GM21515 (cell line): ENCODE results near the gene TUBB4A.

Experiments
- ATAC-seq: cut with Tn5 transposase; IDR thresholded peaks from one replicate; pipeline ENCODE4 v1.9.1; 2021; ENCODE audit not compliant: unreplicated experiment

The TUBB4A gene

DNA sequence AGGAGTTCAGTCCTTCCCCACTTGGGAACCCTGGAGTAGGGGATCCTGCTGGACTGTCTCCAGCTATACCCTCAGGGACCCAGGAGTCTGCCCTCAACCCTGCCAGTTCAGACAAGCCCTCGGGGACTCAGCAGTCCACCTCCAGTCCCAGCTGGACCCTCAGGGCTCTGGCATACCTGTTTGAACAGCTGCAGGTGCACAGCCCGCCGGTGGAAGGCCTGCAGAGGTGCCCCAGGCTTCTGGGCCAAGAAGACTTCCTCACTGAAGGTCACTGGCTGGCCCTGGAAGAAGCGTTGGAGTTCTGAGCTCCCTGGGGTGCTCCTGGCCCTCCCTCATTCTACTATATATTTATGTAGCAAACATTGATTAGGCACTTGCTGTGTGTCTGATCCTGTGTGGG, 29.4 kb downstream of the TUBB4A start:
- ATAC-seq = no peak

- ATAC-seq = no peak
Observed at GRCh38 chr19:6471076-6471475, 31.0 kb downstream of the TUBB4A start.

- ATAC-seq = no peak
Observed at GRCh38 chr19:6470173-6470572, 31.9 kb downstream of the TUBB4A start.

- ATAC-seq = no peak
Observed at GRCh38 chr19:6467384-6467783, 34.7 kb downstream of the TUBB4A start.

DNA sequence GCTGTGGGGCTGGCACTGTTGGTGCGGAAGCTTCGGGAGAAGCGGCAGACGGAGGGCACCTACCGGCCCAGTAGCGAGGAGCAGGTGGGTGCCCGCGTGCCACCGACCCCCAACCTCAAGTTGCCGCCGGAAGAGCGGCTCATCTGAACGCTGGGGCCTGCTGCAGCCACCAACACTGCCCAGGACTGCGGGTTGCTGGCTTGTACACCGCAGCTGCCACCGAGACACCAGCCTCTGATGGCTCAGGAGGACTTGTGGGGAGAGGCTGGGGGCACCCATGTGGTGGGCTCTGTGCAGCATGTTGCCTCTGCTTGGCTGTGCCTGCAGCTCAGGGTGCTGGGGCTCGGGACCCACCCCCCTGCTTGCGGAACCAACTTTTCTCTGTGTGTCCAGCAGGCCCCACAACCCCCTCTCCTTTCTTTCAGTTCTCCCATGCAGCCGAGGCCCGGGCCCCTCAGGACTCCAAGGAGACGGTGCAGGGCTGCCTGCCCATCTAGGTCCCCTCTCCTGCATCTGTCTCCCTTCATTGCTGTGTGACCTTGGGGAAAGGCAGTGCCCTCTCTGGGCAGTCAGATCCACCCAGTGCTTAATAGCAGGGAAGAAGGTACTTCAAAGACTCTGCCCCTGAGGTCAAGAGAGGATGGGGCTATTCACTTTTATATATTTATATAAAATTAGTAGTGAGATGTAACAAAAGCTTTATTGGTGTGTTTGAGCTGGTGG, 35.4 kb downstream of the TUBB4A start:
- ATAC-seq = no peak

DNA sequence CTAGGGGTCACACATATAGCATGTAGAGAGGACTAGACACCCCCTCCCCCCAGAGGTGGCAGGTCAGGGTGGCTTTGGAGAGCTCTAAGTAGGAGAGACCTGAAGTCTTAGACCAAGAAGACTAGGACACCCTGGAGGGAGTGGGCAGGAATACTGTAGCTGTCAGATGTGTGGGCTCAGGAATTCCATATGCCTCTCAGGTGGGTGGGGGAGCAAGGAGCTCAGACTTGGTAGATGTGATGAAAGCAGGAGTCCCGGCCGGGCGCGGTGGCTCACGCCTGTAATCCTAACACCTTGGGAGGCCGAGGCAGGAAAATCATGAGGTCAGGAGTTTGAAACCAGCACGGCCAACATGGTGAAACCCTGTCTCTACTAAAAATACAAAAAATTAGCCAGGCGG, 36.4 kb downstream of the TUBB4A start:
- ATAC-seq = no peak

DNA sequence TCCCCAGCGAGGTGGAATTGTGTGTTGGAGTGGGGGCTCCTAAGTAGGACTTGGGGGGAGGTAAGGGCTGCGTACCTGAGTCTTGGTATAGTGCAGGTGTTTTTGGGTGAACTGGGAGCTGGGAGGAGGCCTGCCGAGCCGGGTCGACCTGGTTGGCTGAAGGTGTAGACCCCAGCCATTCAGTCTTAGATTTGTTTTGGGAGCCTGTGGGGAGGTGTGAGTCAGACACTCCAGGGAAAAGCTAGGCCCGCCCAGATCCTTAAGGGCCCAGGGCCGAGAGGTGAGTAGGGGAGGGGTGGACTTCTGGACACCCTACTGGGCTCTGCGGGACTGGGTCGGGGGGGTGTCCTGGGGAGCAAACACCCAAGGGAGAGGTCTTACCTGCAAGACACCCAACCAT, 37.1 kb downstream of the TUBB4A start:
- ATAC-seq = no peak

- no peak for ATAC-seq
Observed at GRCh38 chr19:6464070-6464873, 37.8 kb downstream of the TUBB4A start, which contains the start of gene CRB3. CRB3 (plus strand) TSS chr19:6464271; CDS start chr19:6464702, 431 bp downstream.

GRCh38 chr19:6460099-6460884, 41.8 kb downstream of the TUBB4A start:
- ATAC-seq = peak; percentile 62

GRCh38 chr19:6459262-6460098, 42.6 kb downstream of the TUBB4A start, which contains the start of gene SLC25A23:
SLC25A23 (minus strand) TSS chr19:6459792; CDS start chr19:6459628, 164 bp downstream.
- ATAC-seq = peak; percentile 40

GRCh38 chr19:6458695-6459261, 43.3 kb downstream of the TUBB4A start:
- ATAC-seq = no peak

DNA sequence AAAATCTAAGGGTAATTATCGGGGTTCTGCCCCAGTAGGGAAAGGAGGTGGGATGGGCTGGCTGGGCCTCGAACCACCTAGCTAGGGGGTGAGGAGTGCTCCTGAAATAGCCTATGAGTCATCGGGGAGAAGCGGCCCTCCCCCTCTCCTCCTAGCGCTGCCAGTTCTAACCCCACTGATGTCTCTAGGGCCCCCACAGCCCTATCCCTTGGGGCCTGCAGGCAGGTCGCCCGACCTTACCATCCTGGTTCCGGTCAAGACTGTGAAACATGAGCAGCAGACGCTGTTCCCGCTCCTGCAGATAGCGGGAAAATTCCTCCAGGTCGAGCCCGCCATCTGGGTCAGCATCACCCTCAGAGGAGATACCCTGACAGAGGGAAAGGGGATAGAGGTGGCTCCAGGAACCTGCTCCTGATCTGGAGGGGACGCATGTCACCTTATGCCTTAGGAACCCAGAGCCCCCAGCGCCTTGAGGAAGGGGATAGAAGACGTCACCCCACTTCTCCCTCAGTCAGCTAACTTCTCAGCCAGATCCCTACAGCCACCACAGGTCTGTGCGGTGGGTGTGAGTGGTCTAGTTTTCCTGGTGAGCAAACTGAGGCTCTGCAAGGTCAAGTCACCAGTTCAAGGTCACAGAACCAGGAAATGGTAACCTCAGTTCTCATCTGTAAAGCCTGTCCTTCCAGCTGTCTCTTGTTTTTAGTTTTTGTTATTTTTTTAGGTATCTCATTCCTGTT, 44.0 kb downstream of the TUBB4A start:
- no peak for ATAC-seq

DNA sequence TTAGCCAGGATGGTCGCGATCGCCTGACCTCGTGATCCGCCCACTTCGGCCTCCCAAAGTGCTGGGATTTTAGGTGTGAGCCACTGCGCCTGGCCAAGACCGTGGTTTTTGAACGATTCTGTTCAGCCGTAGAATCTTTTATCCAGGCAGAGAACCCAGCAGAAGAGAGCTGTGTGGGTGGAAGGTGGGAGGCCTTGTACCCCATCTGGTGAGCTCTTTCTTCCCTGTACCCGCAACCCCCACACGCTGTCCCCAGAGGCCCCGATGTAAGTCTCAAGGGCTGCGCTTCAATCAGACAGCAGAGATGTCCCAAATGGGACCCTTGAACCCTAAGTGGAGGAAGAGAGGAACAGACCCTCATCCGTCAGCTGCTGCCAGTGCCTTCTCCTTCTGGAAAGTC, 46.2 kb downstream of the TUBB4A start:
- ATAC-seq = no peak

GRCh38 chr19:6453951-6454565, 48.1 kb downstream of the TUBB4A start:
- ATAC-seq = no peak

DNA sequence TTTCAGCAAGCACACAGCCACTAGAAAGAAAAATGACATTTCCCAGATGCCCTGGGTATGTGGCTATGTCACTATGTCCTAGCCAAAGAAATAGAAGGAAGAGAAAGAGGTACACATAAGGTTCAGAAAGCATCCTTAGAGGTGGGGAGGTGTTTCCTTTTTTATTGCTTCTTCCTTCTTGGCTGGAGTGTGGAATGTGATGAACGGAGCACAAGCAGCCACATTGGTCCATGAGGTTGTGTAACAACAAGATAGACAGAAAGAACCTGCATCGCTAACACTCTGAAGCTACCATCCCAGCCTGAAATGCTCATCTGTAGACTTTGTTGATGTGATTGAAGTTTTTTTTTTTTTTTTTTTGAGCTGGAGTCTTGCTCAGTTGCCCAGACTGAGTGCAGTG, 49.2 kb downstream of the TUBB4A start:
- no peak for ATAC-seq

DNA sequence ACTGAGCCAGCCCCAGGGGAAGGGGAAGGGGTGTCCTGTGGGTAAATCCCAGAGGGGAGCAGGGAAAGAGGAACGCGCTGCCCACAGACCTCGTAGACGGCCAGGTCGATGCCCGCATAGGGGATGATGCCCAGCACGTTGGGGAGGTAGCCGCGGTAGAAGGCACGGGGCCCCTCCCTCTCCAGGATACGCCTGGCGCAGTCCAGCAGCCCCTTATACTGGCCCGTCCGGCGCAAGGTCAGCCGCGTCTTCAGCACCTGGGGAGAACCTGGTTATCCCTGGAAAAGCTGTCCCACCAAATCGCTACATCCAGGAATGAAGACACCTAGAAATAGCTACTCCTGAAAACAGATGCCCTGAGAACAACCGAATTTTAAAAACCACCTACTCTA, 49.9 kb downstream of the TUBB4A start:
- no peak for ATAC-seq

GRCh38 chr19:6451583-6452222, 50.4 kb downstream of the TUBB4A start:
- no peak for ATAC-seq

GRCh38 chr19:6450166-6450565, 51.9 kb downstream of the TUBB4A start:
- no peak for ATAC-seq

DNA sequence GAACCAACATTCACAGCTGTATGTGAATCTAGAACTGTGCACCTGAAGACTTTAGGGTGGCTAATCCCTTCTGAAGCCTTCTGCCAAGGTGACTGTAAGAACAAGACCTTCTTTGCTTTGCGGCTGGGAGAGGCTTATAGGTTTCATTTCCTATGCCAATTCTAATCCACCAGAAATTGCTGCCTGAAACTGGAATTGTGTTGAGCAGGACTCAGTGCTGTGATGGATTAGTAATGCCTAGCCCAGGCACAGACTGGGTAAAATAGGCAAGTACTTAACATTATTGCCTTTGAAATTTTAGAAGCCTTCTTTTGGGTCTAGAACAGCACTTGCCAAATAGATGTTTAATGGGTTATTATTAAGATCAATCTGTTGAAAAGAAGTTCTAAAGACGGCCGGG, 54.1 kb downstream of the TUBB4A start:
- ATAC-seq = no peak
